Measurements from ENCODE around the gene INTS1.

GRCh38 chr7:1459512-1459892 is 44.7 kb downstream of the INTS1 start:
- TF ChIP-seq CTCF (IDR thresholded peaks at IDR 0.05) (no peak), POLR2A (IDR thresholded peaks at IDR 0.05) (no peak)
